HG02642 (cell line): Measurements from ENCODE around the gene GMIP.
"Not testable (repeated sequence)": the region's sequence is repeated elsewhere in the genome, so short reads cannot be mapped to it uniquely, and the experiment has no call there.

ENCODE experiments used
- ATAC-seq: cut with Tn5 transposase; IDR thresholded peaks from one replicate; pipeline ENCODE4 v1.9.1; 2021; ENCODE audit warnings: mild to moderate bottlenecking; ENCODE audit not compliant: unreplicated experiment, poor library complexity

Gene GMIP

GRCh38 chr19:19643158-19644053 is at the start of gene GMIP:
Gene GMIP, minus strand, starts transcription at chr19:19643657. Its CDS starts 128 bp downstream, at chr19:19643529.
- peak; percentile 77 for ATAC-seq

DNA sequence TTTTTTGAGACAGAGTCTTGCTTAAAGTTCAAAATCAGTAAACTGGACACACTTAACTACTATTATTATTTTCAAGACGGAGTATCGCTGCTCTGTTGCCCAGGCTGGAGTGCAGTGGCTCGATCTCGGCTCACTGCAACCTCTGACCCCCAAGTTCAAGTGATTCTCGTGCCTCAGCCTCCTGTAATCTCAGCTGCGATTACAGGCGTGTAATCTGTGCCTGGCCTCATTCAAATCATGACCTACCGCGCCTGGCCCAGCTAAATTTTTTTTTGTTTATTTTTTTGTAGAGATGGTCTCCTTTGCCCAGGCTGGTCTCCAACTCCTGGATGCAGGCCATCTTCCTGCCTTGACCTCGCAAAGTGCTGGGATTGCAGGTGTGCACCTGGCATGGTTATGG is 48.2 kb upstream of the GMIP start:
- no peak for ATAC-seq

- ATAC-seq: not testable (repeated sequence)
These were observed 45.6 kb upstream of the GMIP start for GRCh38 chr19:19689023-19689422.

- ATAC-seq: no peak
These were observed 43.6 kb upstream of the GMIP start for GRCh38 chr19:19687090-19687489.

DNA sequence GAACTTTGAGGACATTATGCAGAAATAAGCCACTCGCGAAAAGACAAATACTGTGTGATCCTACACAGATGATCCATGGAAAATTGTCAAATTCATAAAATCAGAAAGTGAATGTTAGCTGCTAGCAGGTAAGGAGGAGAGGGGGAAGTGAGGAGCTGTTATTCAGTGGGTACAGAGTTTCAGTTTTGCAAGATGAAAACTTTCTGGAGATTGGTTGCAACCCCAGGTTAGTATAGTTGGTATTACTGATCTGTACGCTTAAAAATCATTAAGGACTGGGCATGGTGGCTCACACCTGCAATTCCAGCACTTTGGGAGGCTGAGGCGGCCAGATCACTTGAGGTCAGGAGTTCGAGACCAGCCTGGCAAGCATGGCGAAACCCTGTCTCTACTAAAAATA is 43.1 kb upstream of the GMIP start:
- no peak for ATAC-seq

- ATAC-seq: not testable (repeated sequence)
These were observed 42.7 kb upstream of the GMIP start for GRCh38 chr19:19686119-19686518.

GRCh38 chr19:19679176-19680073 is 36.0 kb upstream of the GMIP start:
- no peak for ATAC-seq

- no peak for ATAC-seq
These were observed 34.1 kb upstream of the GMIP start for GRCh38 chr19:19677579-19677978.

- ATAC-seq: no peak
These were observed 30.9 kb upstream of the GMIP start for GRCh38 chr19:19674315-19674714.

DNA sequence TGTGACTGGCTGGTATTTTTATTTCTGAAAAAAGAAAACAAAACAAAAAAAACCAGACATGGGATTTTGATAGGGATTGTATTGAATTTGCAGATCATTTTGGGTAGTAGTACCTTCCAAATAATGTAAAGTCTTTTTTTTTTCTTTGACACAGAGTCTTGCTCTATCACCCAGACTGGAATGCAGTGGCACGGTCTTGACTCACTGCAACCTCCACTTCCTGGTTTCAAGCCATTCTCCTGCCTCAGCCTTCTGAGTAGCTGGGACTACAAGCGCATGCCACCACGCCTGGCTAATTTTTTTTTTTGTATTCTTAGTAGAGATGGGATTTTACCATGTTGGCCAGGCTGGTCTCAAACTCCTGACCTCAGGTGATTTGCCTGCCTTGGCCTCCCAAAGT is 29.4 kb upstream of the GMIP start:
- ATAC-seq: no peak

DNA sequence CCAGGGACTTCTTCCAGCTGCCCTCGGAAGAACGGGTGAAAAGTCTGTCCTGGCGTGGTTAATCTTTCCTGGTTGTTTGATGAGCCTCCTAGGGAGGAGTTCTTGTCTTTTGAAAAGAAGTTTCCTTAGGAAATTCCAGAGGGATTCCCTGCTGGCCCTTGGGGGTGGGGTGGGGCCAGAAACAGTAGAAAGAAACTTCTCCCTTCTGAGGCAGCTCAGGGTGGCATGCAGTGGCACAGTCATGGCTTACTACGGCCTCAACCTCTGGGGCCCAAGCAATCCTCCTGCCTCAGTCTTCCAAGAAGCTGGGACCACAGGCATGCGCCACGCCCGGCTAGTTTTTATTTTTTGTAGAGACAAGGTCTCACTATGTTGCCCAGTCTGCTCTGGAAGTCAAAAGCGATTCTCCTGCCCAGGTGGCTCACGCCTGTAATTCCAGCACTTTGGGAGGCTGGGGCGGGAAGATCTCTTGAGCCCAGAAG is 26.7 kb upstream of the GMIP start:
- no peak for ATAC-seq

DNA sequence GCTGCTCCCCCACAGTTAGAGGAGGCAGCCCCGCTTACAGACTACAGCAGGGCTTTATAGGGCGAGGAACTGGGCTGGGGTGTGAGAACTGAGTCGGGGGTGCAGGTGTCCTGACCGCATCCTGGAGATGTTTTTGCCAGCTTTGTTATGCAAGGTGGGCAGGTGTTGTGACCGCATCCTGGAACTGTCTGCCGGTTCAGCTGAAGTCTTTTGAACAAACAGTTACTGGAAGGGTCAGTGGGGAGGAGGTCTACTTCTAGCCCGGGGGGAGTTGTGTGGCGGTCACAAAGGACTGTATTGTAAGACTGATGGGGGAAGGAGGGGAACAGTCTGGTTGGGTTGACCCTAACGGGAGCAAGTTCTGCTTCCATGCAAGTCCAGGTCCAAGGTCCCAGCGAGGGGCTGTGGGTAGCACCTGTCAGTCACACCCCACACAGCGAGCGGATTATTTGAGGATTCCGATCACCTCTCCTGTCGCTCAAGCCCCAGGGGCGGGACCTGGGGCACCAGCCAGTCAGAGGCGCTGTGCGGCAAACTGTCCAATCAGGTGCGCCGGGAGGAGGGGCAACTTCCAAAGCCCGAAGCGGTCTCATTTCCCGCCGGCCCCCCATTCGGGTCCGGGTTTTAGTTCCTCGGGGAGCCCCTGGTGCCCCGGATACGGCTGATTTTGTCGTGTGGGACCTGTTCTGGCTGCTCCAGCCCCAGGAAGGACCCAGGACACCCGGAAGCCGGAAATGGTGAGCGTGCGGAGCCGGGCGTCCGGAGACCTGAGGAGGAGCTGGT is 25.0 kb upstream of the GMIP start, which contains the start of gene ZNF101:
Gene ZNF101 (plus strand): TSS at position 610 of the 783 bp plus-strand sequence. CDS start 125 bp downstream, at position 735.
- ATAC-seq: peak; percentile 72

DNA sequence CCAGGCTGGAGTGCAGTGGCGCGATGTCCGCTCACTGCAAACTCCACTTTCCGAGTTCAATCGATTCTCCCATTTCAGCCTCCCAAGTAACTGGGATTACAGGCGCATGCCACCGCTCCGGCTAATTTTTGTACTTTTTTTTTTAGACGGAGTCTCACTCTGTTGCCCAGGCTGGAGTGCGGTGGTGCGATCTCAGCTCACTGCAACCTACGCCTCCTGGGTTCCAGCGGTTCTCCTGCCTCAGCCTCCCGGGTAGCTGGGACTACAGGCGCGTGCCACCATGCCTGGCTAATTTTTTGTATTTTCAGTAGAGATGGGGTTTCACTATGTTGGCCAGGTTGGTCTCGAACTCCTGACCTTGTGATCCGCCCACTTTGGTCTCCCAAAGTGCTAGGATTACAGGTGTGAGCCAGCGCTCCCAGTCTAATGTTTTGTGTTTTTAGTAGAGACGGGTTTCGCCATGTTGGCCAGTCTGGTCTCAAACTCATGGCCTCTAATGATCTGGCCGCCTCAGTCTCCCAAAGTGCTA is 22.0 kb upstream of the GMIP start:
- ATAC-seq: not testable (repeated sequence)

GRCh38 chr19:19663256-19664120 is 20.0 kb upstream of the GMIP start, which contains the start of gene ATP13A1:
Gene ATP13A1, minus strand, starts transcription at chr19:19663676. Its CDS starts 10 bp downstream, at chr19:19663666.
- ATAC-seq: peak; percentile 78

GRCh38 chr19:19662871-19663255 is 19.4 kb upstream of the GMIP start:
- ATAC-seq: no peak

DNA sequence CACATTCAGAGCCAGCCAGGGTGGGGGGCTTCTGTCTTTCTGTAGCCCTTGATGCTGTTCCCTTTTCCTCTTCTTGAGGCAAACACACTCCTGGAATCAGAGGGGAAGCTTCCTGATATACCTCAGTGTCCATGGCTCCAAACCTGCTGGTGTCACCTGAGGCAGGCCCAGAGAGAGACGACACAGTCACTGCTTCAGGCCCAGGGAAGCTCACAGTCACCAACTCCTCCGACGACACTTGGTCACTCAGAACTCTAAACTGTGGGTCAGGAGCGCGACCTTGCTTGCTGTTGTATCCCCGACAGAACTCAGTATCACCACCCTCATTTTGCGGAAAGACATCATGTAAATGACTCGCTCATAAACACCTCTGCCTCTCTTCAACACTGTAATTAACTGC is 18.9 kb upstream of the GMIP start:
- ATAC-seq: no peak

- ATAC-seq: no peak
These were observed 18.3 kb upstream of the GMIP start for GRCh38 chr19:19661675-19662251.

DNA sequence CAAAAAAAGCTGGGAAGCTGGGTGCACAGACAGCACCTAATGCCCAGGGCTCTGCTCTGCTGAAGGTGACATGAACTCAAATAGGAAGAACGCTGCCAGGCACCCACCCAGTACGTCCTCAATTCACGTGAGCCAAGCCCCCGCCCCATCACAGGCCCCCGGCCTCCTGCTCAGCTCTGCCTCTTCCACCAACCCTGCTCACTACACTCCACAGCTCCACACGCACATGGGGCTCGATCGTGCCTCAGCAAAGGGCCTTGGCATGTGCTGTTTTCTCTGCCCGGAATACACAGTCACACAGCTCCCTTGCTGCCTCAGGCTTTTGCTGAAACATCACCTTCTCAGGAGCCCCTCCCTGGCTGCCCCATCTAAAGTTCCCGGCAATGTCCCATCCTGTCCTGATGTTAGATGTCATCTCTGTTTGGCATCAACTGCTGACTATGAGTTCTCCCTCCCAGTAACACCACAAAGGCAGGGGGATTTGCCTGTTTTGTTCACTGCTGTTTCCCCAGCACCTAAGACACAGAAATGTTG is 17.8 kb upstream of the GMIP start:
- no peak for ATAC-seq
